HepG2 (cell line): ENCODE data around the gene DAD1. TPM values are rescaled to one million over a fixed set of nuclear protein-coding genes. Genes with fewer than 3 reads are reported as not detected.

ENCODE experiments used
- ATAC-seq: fragments of 200-7000 bp; cut with Tn5 transposase; 3 replicates; pipeline ENCODE4 v1.9.1; 2020; ENCODE audit warnings: mild to moderate bottlenecking, moderate library complexity
- BruUV-seq: library from RNA; stranded (reverse); fragments of 400-500 nt; replicated peaks from 2 replicates; lab custom pipeline; 2021; lab: Mats Ljungman, UMichigan
- CTCF ChIA-PET: fragments of 300-600 bp; formaldehyde crosslinking; extraction: SDS; loops from one replicate; lab custom pipeline; 2021; ENCODE audit warnings: low total read pairs, inconsistent platforms, low intra/inter-chr PET ratio; lab: Yijun Ruan, JAX
- POLR2A ChIA-PET: fragments of 350-600 bp; sonication (Branson Sonifier 250); formaldehyde crosslinking; loops from one replicate; lab custom pipeline; 2020; ENCODE audit warnings: antibody characterized with exemption, inconsistent platforms; lab: Yijun Ruan, JAX
- DNase-seq: peaks from one replicate; pipeline ENCODE4 v3.0.0-alpha.2; 2015; ENCODE audit warnings: low spot score
- FAIRE-seq: peaks from 3 replicates; lab custom pipeline; 2011; peaks lifted over from hg19 to GRCh38; lab: Jason Lieb, UNC
- H2AFZ ChIP-seq: one replicate; pipeline ENCODE4 v1.6.1; 2011; ENCODE audit warnings: low read length, inconsistent platforms
- H3K27ac ChIP-seq: fragments of 300-600 bp; 3 replicates; pipeline ENCODE4 v1.8.0; 2011; ENCODE audit warnings: mixed run types, mild to moderate bottlenecking, mixed read lengths, low read length, inconsistent platforms; ENCODE audit not compliant: insufficient read depth; ENCODE audit errors: extremely low read length
- H3K27me3 ChIP-seq, 2 experiments: fragments of 200-600 bp in 1 of 2; 2 replicates in 1 of 2; 3 replicates in 1 of 2; pipeline versions ENCODE4 v1.6.0 to v1.8.0; 2011; ENCODE audit warnings: low read length in 2 of 2, mild to moderate bottlenecking in 2 of 2, moderate library complexity in 2 of 2, inconsistent platforms in 1 of 2; ENCODE audit not compliant: insufficient read depth in 2 of 2, control insufficient read depth in 1 of 2
- H3K36me3 ChIP-seq, 2 experiments: fragments of 200-600 bp in 1 of 2; replicated peaks in 1 of 2; 2 replicates in 1 of 2; 3 replicates in 1 of 2; pipeline versions ENCODE4 v1.5.1 to v1.8.0; 2011; ENCODE audit warnings: low read length in 2 of 2, inconsistent platforms in 1 of 2; ENCODE audit not compliant: insufficient read depth in 2 of 2, control insufficient read depth in 1 of 2
- H3K4me1 ChIP-seq: 2 replicates; pipeline ENCODE4 v1.5.1; 2012; ENCODE audit warnings: low read length, inconsistent platforms; ENCODE audit not compliant: insufficient read depth
- H3K4me2 ChIP-seq: 2 replicates; pipeline ENCODE4 v1.6.0; 2011; ENCODE audit warnings: low read depth, low read length, inconsistent platforms
- H3K4me3 ChIP-seq, 3 experiments: fragments of 200-600 bp in 1 of 3; sonication (generic), shearing (Covaris generic) in 1 of 3; replicated peaks in 1 of 3; 2 replicates each; pipeline ENCODE4 v1.5.1; 2011 to 2016; ENCODE audit warnings: low read length in 3 of 3, inconsistent platforms in 2 of 3, low read depth in 2 of 3, mild to moderate bottlenecking in 2 of 3, control low read depth in 1 of 3, mixed read lengths in 1 of 3; ENCODE audit not compliant: insufficient read depth in 1 of 3
- H3K79me2 ChIP-seq: one replicate; pipeline ENCODE4 v1.6.1; 2011; ENCODE audit warnings: low read length, inconsistent platforms; ENCODE audit not compliant: insufficient read depth
- H3K9ac ChIP-seq: 2 replicates; pipeline ENCODE4 v1.6.0; 2011; ENCODE audit warnings: mild to moderate bottlenecking, low read depth, low read length, inconsistent platforms; ENCODE audit not compliant: insufficient read depth
- H3K9me3 ChIP-seq: 2 replicates; pipeline ENCODE4 v1.5.1; 2012; ENCODE audit warnings: mild to moderate bottlenecking, low read length
- H4K20me1 ChIP-seq: 2 replicates; pipeline ENCODE4 v1.6.0; 2011; ENCODE audit warnings: inconsistent platforms, mild to moderate bottlenecking, low read length, moderate library complexity; ENCODE audit not compliant: insufficient read depth
- CBFB ChIP-seq: sonication (generic); formaldehyde crosslinking; IDR thresholded peaks from 2 replicates; pipeline ENCODE4 v1.4.0; 2020; ENCODE audit warnings: missing genetic modification reagents
- MTA3 ChIP-seq: sonication (generic); formaldehyde crosslinking; IDR thresholded peaks from 2 replicates; pipeline ENCODE4 v1.4.0; 2020; ENCODE audit warnings: missing genetic modification reagents
- PAWR ChIP-seq: sonication (generic); formaldehyde crosslinking; IDR thresholded peaks from 2 replicates; pipeline ENCODE4 v1.4.0; 2020; ENCODE audit warnings: missing genetic modification reagents, mild to moderate bottlenecking, borderline replicate concordance
- SNRNP70 ChIP-seq: fragments of 200-400 bp; formaldehyde crosslinking; IDR thresholded peaks from 2 replicates; pipeline ENCODE4 v1.6.1; 2017; ENCODE audit warnings: mild to moderate bottlenecking, low read depth, low read length, moderate library complexity
- SOX13 ChIP-seq, 3 experiments: fragments of 450-650 bp in 1 of 3; sonication (generic) in 1 of 3; formaldehyde crosslinking in 1 of 3; IDR thresholded peaks in 2 of 3; conservative IDR thresholded peaks in 1 of 3; 2 replicates each; pipeline versions ENCODE4 v1.5.0 to v1.6.1; 2016 to 2020; ENCODE audit warnings: antibody characterized with exemption in 1 of 3, mild to moderate bottlenecking in 1 of 3, missing compliant biosample characterization in 1 of 3, missing genetic modification reagents in 1 of 3, moderate library complexity in 1 of 3
- TEAD3 ChIP-seq: optimal IDR thresholded peaks from 2 replicates; pipeline ENCODE3; 2016; ENCODE audit warnings: borderline replicate concordance
- TSC22D2 ChIP-seq: sonication (generic); formaldehyde crosslinking; IDR thresholded peaks from 2 replicates; pipeline ENCODE4 v1.5.1; 2020; ENCODE audit warnings: missing genetic modification reagents, mild to moderate bottlenecking, borderline replicate concordance
- ZC3H4 ChIP-seq: sonication (generic); formaldehyde crosslinking; IDR thresholded peaks from 2 replicates; pipeline ENCODE4 v1.4.0; 2020; ENCODE audit warnings: missing genetic modification reagents, borderline replicate concordance
- ZNF224 ChIP-seq: sonication (generic); formaldehyde crosslinking; IDR thresholded peaks from 2 replicates; pipeline ENCODE4 v1.5.0; 2020; ENCODE audit warnings: mild to moderate bottlenecking, missing genetic modification reagents
- ZNF326 ChIP-seq: sonication (generic); formaldehyde crosslinking; IDR thresholded peaks from 2 replicates; pipeline ENCODE4 v1.4.0; 2020; ENCODE audit warnings: missing genetic modification reagents, borderline replicate concordance
- ZNF33A ChIP-seq: sonication (generic); formaldehyde crosslinking; IDR thresholded peaks from 2 replicates; pipeline ENCODE4 v1.5.1; 2020; ENCODE audit warnings: missing genetic modification reagents, mild to moderate bottlenecking, moderate library complexity, borderline replicate concordance
- ZNF709 ChIP-seq: sonication (generic); formaldehyde crosslinking; IDR thresholded peaks from 2 replicates; pipeline ENCODE4 v1.5.0; 2020; ENCODE audit warnings: mild to moderate bottlenecking, missing genetic modification reagents
- ZNF780A ChIP-seq: sonication (generic); formaldehyde crosslinking; IDR thresholded peaks from 2 replicates; pipeline ENCODE4 v1.8.0; 2022; ENCODE audit warnings: mild to moderate bottlenecking, missing genetic modification reagents, moderate library complexity
- ZSCAN21 ChIP-seq: sonication (generic); formaldehyde crosslinking; IDR thresholded peaks from 2 replicates; pipeline ENCODE4 v1.8.0; 2022; ENCODE audit warnings: mild to moderate bottlenecking, missing genetic modification reagents, moderate library complexity, borderline replicate concordance
- WGBS: methylation state at CpG from one replicate; pipeline ENCODE4 v1.1.6; 2017; ENCODE audit warnings: low lambda C conversion rate; 5-methylcytosine and 5-hydroxymethylcytosine counted together
- in situ Hi-C: cut with HindIII; loops from 2 replicates; pipeline ENCODE4 v1.10.0; 2017; ENCODE audit warnings: low pct_unique_long_range_greater_than_20kb; ENCODE audit not compliant: extremely low pct_ligation_motif_present
- intact Hi-C: fragments of 100-400 bp; cut with micrococcal nuclease; formaldehyde crosslinking; loops from one replicate; pipeline ENCODE4 v1.10.0; 2022; ENCODE audit not compliant: unreplicated experiment
- polyA plus RNA-seq, 8 experiments: library from polyadenylated mRNA; depleted of rRNA in 3 of 8; stranded (reverse) in 7 of 8; unstranded in 1 of 8; fragments of >200 nt; fragmentation: Illumina TruSeq in 4 of 8; extraction: Trizol in 4 of 8; gene quantifications; 2 replicates each; pipeline versions ENCODE4 v1.2.1 to v1.2.3, GENCODE V29; 2011 to 2016; ENCODE audit warnings: low read depth in 4 of 8, missing spikeins in 1 of 8, mixed read lengths in 1 of 8; ENCODE audit not compliant: insufficient read depth in 1 of 8
- total RNA-seq, 5 experiments: library from RNA; depleted of rRNA; stranded (reverse); fragments of >200 nt; fragmentation: Illumina TruSeq; extraction: Trizol; gene quantifications; 2 replicates each; pipeline ENCODE4 v1.2.3, GENCODE V29; 2016; ENCODE audit warnings: low read depth in 1 of 5
- TF ChIP-seq, protein P1 (sequence below): sonication (generic); formaldehyde crosslinking; IDR thresholded peaks from 2 replicates; pipeline ENCODE4 v1.8.0; 2023; ENCODE audit warnings: mild to moderate bottlenecking, missing genetic modification reagents
- TF ChIP-seq, protein P2 (sequence below): sonication (generic); formaldehyde crosslinking; IDR thresholded peaks from 2 replicates; pipeline ENCODE4 v1.5.1; 2020; ENCODE audit warnings: mild to moderate bottlenecking, missing genetic modification reagents, borderline replicate concordance
- TF ChIP-seq, protein P3 (sequence below): IDR thresholded peaks from 2 replicates; pipeline ENCODE4 v1.6.1; 2018; ENCODE audit warnings: missing genetic modification reagents, mild to moderate bottlenecking, missing compliant biosample characterization
- TF ChIP-seq, protein P4 (sequence below): sonication (generic); formaldehyde crosslinking; IDR thresholded peaks from 2 replicates; pipeline ENCODE4 v1.4.0; 2020; ENCODE audit warnings: missing genetic modification reagents, borderline replicate concordance

The DAD1 gene
- total and polyA plus RNA-seq, 2 of the 13 experiments (the other 11 are each of a cell fraction or from before 2014, with no cell fraction given): 558 to 626 TPM

DNA sequence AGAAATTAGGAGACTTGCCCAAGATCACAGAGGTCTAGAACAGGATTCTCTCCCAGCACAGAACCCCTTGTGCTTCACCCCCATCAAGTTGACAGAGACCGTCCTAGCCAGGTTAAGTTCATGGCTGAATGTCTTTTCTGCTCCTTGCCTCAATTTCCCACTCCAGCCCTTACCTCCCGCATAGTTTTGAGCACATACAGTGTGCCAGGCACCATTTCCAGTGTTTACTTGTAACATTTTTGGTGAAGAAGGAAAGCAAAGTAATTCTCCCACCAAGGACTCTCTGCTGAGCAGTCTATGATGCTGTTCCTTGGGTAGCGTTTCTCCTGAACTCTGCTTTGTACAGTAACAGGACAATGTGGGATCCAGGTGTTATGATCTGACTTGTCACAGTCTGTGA lies 10.3 kb upstream of the DAD1 start:
- no TSS peak for BruUV-seq
- Histone ChIP-seq H3K4me1 (peaks cover 34% of the 10 kb centered on the region), H4K20me1 (no peaks in the 10 kb centered on the region), H3K9ac (peak overlapping the region; percentile 78), H3K27me3 (peaks cover 0 to 4% of the 10 kb centered on the region in 2 experiments; a peak in 1 of 5 replicates), H3K36me3 (peaks cover 11 to 26% of the 10 kb centered on the region in 2 experiments), H3K79me2 (peaks cover 11% of the 10 kb centered on the region), H3K27ac (peak overlapping the region; percentile 73), H3K4me3 (peak overlapping the region; percentile 76 to 94 (median 82)), H3K9me3 (no peaks in the 10 kb centered on the region), H3K4me2 (peak overlapping the region; percentile 94), H2AFZ (no peak overlapping the region)
- in situ Hi-C loops: loop anchor here (25.0 kb wide), 1 partner anchor 1513 kb away; the partner anchor contains the start of genes DCAF11 and NRL
- ATAC-seq (no peak), DNase-seq (no peak), FAIRE-seq (peak; percentile 32)
- CTCF ChIA-PET: interaction anchor here (1.7 to 1.9 kb wide), 2 partner anchors 42 to 53 kb away, joined by 6 to 8 read pairs; no protein-coding TSS in a partner anchor
- WGBS: 89% methylated on average over 3 of the region's 3 CpGs
- intact Hi-C loops: loop anchor here (2.0 to 5.0 kb wide), 3 partner anchors 15 to 408 kb away; partner anchors contain the start of gene OR6J1
- POLR2A ChIA-PET: interaction anchor here (0.6 to 4.9 kb wide), 13 partner anchors 8 to 377 kb away, joined by 3 to 139 read pairs (median 7); partner anchors contain the start of genes DAD1 and OXA1L
- TF ChIP-seq ZC3H4 (CRISPR knock-in tag) (peak; percentile 64; the same call in 1 of the 2 replicates), CBFB (0 out of 2 replicates have a peak, but pooled peaks have one; percentile 21), ZNF709 (0 out of 2 replicates have a peak, but pooled peaks have one; percentile 24), SOX13 (IDR thresholded peaks at IDR 0.05) (no peak), SOX13 (CRISPR knock-in tag; conservative IDR thresholded peaks at IDR 0.05 in 1 of 2, IDR thresholded peaks at IDR 0.05 in 1 of 2) (peak in 1 of 2 experiments; percentile 65; a peak in 1 of 4 replicates), ZNF326 (CRISPR knock-in tag) (no peak), ZNF224 (CRISPR knock-in tag) (no peak), SNRNP70 (no peak), TEAD3 (CRISPR knock-in tag) (peak; percentile 43), ZSCAN21 (peak; percentile 24; the same call in 1 of the 2 replicates), ZNF33A (0 out of 2 replicates have a peak, but pooled peaks have one; percentile 13), PAWR (CRISPR knock-in tag) (no peak), ZNF780A (CRISPR knock-in tag) (no peak), MTA3 (CRISPR knock-in tag) (0 out of 2 replicates have a peak, but pooled peaks have one; percentile 25), TSC22D2 (CRISPR knock-in tag) (no peak)
- TF ChIP-seq, protein P1, sequence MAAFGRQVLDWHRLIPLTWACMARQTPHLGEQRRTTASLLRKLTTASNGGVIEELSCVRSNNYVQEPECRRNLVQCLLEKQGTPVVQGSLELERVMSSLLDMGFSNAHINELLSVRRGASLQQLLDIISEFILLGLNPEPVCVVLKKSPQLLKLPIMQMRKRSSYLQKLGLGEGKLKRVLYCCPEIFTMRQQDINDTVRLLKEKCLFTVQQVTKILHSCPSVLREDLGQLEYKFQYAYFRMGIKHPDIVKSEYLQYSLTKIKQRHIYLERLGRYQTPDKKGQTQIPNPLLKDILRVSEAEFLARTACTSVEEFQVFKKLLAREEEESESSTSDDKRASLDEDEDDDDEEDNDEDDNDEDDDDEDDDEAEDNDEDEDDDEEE (CRISPR knock-in tag): peak; percentile 59; the same call in 1 of the 2 replicates
- TF ChIP-seq, protein P2, sequence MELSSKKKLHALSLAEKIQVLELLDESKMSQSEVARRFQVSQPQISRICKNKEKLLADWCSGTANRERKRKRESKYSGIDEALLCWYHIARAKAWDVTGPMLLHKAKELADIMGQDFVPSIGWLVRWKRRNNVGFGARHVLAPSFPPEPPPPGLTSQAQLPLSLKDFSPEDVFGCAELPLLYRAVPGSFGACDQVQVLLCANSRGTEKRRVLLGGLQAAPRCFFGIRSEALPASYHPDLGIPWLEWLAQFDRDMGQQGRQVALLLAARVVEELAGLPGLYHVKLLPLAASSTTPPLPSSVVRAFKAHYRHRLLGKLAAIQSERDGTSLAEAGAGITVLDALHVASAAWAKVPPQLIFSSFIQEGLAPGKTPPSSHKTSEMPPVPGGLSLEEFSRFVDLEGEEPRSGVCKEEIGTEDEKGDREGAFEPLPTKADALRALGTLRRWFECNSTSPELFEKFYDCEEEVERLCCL (CRISPR knock-in tag): 0 out of 2 replicates have a peak, but pooled peaks have one; percentile 2
- TF ChIP-seq, protein P3, sequence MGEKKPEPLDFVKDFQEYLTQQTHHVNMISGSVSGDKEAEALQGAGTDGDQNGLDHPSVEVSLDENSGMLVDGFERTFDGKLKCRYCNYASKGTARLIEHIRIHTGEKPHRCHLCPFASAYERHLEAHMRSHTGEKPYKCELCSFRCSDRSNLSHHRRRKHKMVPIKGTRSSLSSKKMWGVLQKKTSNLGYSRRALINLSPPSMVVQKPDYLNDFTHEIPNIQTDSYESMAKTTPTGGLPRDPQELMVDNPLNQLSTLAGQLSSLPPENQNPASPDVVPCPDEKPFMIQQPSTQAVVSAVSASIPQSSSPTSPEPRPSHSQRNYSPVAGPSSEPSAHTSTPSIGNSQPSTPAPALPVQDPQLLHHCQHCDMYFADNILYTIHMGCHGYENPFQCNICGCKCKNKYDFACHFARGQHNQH (CRISPR knock-in tag): 0 out of 2 replicates have a peak, but pooled peaks have one; percentile 17
- TF ChIP-seq, protein P4, sequence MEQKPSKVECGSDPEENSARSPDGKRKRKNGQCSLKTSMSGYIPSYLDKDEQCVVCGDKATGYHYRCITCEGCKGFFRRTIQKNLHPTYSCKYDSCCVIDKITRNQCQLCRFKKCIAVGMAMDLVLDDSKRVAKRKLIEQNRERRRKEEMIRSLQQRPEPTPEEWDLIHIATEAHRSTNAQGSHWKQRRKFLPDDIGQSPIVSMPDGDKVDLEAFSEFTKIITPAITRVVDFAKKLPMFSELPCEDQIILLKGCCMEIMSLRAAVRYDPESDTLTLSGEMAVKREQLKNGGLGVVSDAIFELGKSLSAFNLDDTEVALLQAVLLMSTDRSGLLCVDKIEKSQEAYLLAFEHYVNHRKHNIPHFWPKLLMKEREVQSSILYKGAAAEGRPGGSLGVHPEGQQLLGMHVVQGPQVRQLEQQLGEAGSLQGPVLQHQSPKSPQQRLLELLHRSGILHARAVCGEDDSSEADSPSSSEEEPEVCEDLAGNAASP (CRISPR knock-in tag): no peak
